Sigmoid colon (tissue), 4 donors: ENCODE data around the gene KDM6B.

ENCODE experiments used
- CTCF ChIP-seq, 4 experiments: fragments of 450-650 bp in 3 of 4; fragments of 200-600 bp in 1 of 4; IDR thresholded peaks; one replicate each; pipeline ENCODE4 v1.5.1; 2016 to 2019; ENCODE audit warnings: antibody characterized with exemption in 4 of 4, mild to moderate bottlenecking in 3 of 4, moderate library complexity in 2 of 4
- EP300 ChIP-seq, 4 donors: sonication (generic); formaldehyde crosslinking; IDR thresholded peaks; one replicate each; pipeline ENCODE4 v1.6.1; 2017; ENCODE audit warnings: antibody characterized with exemption in 4 of 4
- POLR2A ChIP-seq, 2 donors: fragments of 450-650 bp; IDR thresholded peaks; one replicate each; pipeline ENCODE4 v1.6.1; 2016; ENCODE audit warnings: antibody characterized with exemption in 2 of 2, mild to moderate bottlenecking in 2 of 2, moderate library complexity in 2 of 2
- POLR2AphosphoS5 ChIP-seq, 4 donors: sonication (generic); formaldehyde crosslinking; IDR thresholded peaks; one replicate each; pipeline ENCODE4 v1.6.1; 2017; ENCODE audit warnings: antibody characterized with exemption in 4 of 4

DNA sequence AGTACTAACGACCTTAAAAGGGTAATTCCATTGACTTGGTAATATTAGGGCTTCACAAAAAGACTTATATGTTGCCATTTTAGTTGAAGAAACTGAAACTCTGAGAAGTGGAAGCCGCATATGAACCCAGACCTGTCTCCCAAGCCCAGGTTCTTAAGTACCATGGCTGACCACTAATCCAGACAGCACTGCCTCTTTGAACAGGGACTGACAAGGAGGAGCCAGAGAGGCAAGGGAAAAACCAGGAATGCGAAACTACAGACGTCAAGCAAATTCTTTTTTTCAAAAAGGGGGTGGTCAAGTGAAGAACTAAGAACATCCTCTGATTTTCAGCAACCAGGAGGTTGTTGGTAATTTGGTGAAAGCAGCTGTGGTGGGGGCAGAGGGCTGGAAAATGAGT is 39.0 kb downstream of the KDM6B start:
- no peak for TF ChIP-seq CTCF (IDR thresholded peaks at IDR 0.05)
- TF ChIP-seq POLR2A (IDR thresholded peaks at IDR 0.05) = no peak
- no peak for TF ChIP-seq POLR2AphosphoS5 (IDR thresholded peaks at IDR 0.05)
- TF ChIP-seq EP300 (IDR thresholded peaks at IDR 0.05) = no peak
